Activated CD4-positive, alpha-beta T cell treated with anti-CD3 and anti-CD28 coated beads, Interleukin-10, Interleukin-2, amounts not matched to agents 100 ng/mL and 50 ng/mL, durations not matched to agents 16 hours and 8 hours (primary cell): ENCODE results near the gene GRM3.
"Not testable (repeated sequence)": the region's sequence is repeated elsewhere in the genome, so short reads cannot be mapped to it uniquely, and the experiment has no call there.

Experiments
- DNase-seq: peaks from one replicate; pipeline ENCODE4 v3.0.0-alpha.2; 2020

The GRM3 gene

DNA sequence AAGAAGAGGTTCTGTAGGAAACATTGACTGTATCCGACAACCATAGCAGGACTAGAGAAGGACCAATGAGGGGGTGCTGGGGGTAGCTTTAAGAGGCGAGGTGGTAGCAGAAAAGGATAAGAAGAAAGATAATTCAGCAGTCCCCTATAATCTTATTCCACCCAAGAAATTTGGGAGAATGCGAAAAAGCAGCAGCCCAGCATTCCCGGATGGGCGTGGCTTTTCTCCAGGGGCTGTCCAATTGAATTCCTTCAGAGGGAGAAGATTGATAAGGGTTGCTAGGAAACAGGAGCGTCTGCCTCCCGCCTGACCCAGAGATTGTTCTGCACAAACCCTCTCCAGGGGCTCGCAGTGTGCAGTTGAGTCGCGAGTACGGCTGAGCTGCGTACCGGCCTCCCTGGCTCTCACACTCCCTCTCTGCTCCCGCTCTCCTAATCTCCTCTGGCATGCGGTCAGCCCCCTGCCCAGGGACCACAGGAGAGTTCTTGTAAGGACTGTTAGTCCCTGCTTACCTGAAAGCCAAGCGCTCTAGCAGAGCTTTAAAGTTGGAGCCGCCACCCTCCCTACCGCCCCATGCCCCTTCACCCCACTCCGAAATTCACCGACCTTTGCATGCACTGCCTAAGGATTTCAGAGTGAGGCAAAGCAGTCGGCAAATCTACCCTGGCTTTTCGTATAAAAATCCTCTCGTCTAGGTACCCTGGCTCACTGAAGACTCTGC lies at the start of gene GRM3:
Gene GRM3 (plus strand): TSS at position 349 of the 721 bp plus-strand sequence. CDS start 121,237 bp downstream, outside the sequence.
- DNase-seq = no peak

DNA sequence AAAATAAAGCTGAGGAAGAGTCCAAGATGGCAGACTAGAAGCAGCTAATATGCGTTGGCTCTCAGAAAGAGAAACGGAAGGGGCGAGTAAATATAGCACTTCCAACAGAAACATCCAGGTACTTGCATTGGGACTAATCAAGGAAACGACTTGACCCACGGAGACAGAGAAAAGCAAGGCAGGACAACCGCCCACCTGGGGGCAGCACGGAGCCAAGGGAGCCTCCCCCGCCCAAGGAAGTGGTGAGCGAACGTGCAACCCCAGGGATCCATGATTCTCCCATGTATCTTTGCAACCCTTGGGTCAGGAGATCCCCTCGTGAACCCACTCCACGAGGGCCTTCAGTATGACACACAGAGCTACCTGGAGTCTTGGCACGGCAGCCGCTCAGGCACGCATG lies 45.4 kb upstream of the GRM3 start:
- peak; percentile 0 for DNase-seq

DNA sequence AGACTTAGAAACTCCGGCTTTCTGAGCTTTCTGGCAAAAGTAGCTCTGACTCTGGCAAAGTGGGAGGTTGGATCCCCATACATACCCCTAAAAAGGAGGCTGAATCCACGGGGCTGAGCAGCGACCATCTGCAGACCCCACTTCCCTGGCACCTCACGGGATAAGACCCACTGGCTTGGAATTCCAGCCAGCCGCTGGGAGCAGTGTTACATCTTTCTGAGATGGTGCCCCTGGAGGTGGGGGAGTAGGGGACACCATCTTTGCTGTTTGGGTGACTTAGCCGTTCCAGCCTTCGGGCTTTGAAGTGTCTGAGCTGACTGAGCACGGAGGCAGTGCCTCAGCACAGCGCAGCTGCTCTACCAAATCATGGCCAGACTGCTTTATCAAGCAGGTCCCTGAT lies 45.0 kb upstream of the GRM3 start:
- no peak for DNase-seq

- no peak for DNase-seq
These were observed 43.0 kb upstream of the GRM3 start for GRCh38 chr7:86600506-86601290.

DNA sequence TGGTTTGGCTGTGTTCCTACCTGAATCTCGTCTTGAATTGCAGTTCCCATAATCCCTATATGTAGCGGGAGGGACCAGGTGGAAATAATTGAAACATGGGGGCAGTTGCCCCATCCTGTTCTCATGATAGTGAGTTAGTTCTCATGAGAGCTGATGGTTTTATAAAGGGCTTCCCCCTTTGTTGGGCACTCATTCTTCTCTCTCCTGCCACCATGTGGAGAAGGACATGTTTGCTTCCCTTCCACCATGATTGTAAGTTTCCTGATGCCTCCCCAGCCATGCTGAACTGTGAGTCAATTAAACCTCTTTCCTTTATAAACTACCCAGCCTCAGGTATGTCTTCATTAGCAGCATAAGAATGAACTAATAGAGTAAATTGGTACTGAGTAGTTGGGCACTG lies 28.0 kb upstream of the GRM3 start:
- not testable (repeated sequence) for DNase-seq

- DNase-seq = no peak
These were observed 844 bp downstream of the GRM3 start for GRCh38 chr7:86644282-86645224.

DNA sequence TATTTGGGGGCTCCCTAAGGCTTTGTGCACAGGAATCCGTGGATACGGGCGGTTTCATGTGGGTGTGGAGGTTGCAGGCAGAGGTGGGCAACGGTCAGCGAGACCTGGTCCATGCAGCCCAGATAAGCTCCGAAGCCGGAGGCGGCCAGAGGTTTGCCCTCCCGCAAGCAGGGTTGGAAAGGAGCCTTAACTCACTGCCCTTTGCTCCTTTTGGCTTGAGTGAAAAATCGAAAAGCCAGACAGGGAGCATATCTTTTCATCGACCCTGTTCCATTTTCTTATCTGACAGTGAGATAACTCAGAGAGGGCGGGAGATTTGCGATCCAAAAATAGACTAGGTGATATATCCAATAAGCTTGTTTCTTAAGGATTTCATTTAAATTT lies 1.5 kb downstream of the GRM3 start:
- DNase-seq = no peak

GRCh38 chr7:86645676-86646276 lies 2.1 kb downstream of the GRM3 start:
- DNase-seq = no peak

DNA sequence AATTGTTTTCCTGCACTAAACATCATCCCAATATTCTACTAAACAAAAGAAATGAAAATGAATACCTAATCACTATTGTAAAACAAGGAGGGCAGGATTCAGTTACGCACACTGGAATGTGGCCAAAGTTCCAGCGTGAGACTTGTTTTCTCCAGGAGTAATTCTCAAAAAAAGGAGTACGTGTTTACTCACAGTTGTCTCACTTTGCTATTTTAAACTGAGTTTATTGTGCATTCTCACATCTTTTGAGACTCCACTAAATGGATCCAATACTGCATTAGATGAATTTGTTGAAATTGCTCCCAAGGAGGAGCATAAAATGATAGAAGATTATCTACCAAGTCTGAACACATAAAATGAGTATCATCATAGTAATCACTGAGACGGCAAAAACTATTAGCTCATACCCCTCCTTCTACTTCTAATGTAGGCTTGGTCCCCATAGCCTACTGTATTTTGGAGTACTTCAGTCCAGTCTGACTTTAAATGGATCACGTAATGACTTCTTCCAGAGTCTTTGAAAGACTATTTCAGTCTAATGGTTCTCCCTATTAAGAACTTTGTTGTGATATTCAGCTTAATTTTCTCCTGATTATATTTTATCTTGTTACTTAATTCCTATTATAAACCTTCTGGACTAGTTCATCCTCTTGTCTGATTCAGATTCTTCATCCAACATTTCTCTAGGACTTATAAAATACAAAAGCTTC lies 3.8 kb downstream of the GRM3 start:
- no peak for DNase-seq

DNA sequence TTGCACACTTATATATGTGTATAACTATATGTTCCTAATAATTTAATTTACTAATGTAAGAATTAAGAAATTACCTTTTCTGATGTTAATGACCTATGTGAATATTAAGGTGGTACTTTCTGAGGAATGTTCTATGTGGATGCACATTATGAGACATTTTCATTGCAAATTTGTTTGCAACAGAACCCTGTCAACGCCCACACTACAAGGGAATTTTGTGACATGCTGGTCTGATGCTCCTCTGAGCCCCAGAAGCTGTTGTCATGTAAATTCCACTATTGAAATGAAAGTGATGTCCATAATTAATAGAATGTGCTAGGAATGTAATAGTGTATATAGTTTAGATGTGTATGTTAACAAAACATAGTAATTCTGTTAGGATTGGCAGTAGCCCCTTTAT lies 4.5 kb downstream of the GRM3 start:
- DNase-seq = no peak

DNA sequence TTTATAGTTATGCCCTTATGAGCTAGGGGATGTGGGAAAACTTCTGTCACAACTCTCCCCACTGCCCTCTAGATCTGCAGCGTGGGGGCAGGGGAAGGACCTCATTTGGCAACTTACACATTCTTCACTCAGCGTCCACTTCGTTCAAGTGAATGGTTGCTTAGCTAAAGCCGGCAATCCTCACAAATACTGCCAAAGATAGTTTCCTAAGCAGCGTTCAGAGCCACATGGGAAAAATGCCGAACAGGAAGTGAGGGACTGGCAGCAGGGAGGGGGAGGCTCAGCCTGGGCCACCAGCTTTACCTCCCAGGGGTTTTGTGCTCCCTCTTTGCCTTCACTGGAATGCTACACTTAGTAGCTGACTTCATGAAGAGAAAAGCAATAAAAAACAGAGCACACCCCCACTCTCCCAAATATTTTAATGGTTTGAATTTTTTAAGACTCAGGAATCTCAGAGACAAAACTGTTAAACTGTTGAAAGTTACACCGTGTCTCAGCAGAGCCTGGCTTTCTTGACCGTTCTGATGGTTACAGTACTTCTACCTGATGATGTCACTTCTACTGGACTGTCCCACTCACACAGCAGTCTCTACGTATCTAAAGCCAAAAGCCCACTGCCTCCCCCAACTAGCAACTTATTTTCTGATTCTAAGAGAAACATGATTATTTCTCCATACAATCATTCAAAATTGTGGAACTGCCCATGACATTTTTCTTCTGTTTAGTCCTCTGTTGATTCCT lies 10.4 kb downstream of the GRM3 start:
- no peak for DNase-seq

- no peak for DNase-seq
These were observed 14.2 kb downstream of the GRM3 start for GRCh38 chr7:86657948-86658347.

GRCh38 chr7:86660950-86661462 lies 17.3 kb downstream of the GRM3 start:
- DNase-seq = no peak

DNA sequence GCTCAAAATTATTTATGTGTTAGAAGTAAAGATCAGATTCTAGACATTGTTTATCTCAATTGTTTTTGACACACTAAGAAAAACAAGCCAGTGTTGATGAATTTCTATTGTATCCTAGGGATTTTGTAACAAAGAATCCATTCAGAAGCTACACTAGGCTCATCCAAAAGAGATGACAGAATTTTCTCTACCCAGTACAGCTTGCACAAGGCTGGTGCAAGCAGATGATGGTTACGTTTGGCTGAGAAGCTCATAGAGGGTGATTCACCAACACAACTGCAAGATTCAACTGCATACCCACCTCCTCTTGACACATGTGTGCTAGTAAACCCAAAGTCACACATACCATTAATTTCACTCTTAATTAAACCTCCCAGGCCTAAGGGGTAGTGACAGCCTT lies 20.8 kb downstream of the GRM3 start:
- DNase-seq = no peak

DNA sequence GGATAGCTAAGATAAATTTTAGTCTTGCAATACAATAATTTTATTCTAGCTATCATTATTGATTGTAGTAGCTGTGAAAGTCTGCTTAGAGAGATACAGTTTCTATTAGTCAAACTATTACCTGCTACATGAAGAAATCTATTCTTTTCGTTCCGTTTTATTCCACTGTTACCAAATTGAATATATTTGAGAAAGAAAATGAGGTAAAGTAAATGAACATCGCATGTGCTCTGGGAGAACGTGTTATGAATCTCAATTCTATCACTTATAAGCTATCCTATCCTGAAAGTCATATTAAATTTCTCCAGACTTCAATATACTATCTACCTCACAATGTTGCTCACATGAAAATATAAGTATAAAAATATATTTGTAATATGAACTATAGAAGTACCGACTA lies 21.3 kb downstream of the GRM3 start:
- DNase-seq = no peak

DNA sequence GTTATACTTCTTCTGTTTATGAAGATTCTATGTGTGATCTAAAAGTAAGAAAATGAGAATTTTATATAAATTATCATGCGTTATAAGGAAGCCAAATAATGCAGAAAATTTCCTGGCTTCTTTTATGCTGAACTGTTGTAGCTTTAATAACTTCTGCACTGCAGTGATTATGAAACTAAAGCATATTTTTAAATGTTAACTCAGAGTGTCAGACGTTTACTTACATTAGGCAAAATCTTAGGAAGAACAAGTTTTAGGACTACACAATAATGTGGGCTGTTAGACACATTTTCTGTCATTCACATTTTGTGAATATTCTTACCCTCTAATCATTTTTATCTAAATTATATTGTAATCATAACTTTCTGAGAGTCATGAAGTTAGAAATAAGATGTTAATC lies 22.0 kb downstream of the GRM3 start:
- DNase-seq = no peak

DNA sequence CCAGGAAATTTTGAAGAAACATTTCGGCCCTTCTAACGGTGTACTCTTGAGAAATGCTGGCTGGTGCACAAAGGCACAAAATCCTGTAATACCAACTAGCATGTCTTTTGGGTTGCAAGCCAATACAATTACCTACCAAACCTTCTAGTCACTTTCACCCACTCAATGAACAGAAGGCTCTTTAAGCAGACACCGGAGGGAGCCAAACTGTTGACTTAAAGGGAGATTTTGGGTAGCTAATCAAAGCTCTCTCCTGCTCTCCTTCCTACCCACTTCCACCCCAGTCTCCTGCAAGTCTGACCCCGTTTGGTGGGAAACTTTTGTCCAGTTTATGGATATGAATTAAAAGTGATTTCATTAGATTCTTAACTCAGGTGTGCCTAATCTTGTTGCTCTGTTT lies 24.0 kb downstream of the GRM3 start:
- no peak for DNase-seq

DNA sequence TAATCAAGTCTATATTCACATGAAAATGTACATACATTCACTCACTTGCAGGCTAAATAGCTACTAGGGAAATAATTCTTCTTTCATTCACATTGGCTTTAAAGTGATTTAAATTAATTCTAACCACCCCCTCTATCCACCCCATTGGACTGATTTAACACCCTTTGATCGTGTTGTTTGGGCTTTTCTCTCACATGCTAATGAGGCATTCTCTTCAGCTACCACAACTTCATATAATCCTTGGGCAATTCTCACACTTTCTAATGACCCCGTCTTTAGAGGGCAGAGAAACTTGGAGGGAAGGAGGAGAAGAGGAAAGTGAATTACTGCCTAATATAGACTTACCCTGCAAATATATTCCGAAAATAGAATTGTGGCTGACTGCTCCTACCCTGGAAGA lies 24.6 kb downstream of the GRM3 start:
- DNase-seq = no peak

GRCh38 chr7:86687831-86688230 lies 44.1 kb downstream of the GRM3 start:
- DNase-seq = no peak

- DNase-seq = no peak
These were observed 45.7 kb downstream of the GRM3 start for GRCh38 chr7:86689363-86689762.

- no peak for DNase-seq
These were observed 49.0 kb downstream of the GRM3 start for GRCh38 chr7:86692755-86693154.
